ENCODE results near the gene SLC12A4. TPM values are rescaled to one million over a fixed set of nuclear protein-coding genes. Genes with fewer than 3 reads are reported as not detected.
A peak's percentile ranks its signal among the peaks of the same experiment; 100 is the strongest.

The SLC12A4 gene
- total and polyA plus RNA-seq, 4 donors, result 8.0 to 37.3 (median 17.1) TPM

DNA sequence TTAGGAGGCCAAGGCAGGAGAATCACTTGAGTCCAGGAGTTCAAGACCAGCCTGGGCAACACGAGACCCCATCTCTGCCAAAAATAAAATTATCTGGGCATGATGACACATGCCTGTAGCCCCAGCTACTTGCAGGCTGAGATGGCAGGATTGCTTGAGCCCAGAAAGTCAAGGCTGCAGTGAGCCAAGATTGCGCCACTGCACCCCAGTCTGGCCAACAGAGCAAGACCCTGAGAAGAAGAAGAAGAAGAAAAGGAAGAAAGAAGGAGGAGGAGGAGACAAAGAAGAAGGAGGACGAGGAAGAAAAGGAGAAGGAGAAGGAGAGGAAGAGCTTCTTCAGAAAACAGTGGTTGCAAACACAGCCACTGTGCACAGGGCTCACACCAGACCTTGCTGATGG lies 20.2 kb upstream of the SLC12A4 start:
- H3K4me3 ChIP-seq (ENCODE audit: low read depth in 1 of 3, low read length in 3 of 3), result no peak overlapping the region
- H3K9me3 ChIP-seq (ENCODE audit: control insufficient read depth in 4 of 4, low read length in 3 of 4), result no peaks in the 10 kb centered on the region
- no peaks in the 10 kb centered on the region for H3K27me3 ChIP-seq (ENCODE audit: control insufficient read depth in 4 of 4, insufficient read depth in 4 of 4, low read length in 3 of 4)
- 87% methylated on average over 3 of the region's 3 CpGs for WGBS
- peaks cover 2 to 9% (median 6%) of the 10 kb centered on the region in 4 donors for H3K4me1 ChIP-seq (ENCODE audit: control insufficient read depth in 4 of 4, insufficient read depth in 4 of 4, low read length in 3 of 4)
- TF ChIP-seq, protein P1, sequence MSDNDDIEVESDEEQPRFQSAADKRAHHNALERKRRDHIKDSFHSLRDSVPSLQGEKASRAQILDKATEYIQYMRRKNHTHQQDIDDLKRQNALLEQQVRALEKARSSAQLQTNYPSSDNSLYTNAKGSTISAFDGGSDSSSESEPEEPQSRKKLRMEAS (IDR thresholded peaks at IDR 0.05), result no peak
- TF ChIP-seq, protein P2, sequence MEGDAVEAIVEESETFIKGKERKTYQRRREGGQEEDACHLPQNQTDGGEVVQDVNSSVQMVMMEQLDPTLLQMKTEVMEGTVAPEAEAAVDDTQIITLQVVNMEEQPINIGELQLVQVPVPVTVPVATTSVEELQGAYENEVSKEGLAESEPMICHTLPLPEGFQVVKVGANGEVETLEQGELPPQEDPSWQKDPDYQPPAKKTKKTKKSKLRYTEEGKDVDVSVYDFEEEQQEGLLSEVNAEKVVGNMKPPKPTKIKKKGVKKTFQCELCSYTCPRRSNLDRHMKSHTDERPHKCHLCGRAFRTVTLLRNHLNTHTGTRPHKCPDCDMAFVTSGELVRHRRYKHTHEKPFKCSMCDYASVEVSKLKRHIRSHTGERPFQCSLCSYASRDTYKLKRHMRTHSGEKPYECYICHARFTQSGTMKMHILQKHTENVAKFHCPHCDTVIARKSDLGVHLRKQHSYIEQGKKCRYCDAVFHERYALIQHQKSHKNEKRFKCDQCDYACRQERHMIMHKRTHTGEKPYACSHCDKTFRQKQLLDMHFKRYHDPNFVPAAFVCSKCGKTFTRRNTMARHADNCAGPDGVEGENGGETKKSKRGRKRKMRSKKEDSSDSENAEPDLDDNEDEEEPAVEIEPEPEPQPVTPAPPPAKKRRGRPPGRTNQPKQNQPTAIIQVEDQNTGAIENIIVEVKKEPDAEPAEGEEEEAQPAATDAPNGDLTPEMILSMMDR (IDR thresholded peaks at IDR 0.05; ENCODE audit: low read depth, low read length, missing input control), result no peak
- TF ChIP-seq EGR1 (IDR thresholded peaks at IDR 0.05; ENCODE audit: low read depth in 2 of 2) (no peak), FOXA2 (IDR thresholded peaks at IDR 0.05) (no peak), FOXA1 (IDR thresholded peaks at IDR 0.05) (no peak), GABPA (IDR thresholded peaks at IDR 0.05 in 1 of 2, conservative IDR thresholded peaks at IDR 0.05 in 1 of 2) (no peak), HNF4G (IDR thresholded peaks at IDR 0.05) (no peak), RAD21 (IDR thresholded peaks at IDR 0.05) (no peak), SP1 (IDR thresholded peaks at IDR 0.05) (no peak), HNF4A (conservative IDR thresholded peaks at IDR 0.05) (no peak), NR2F2 (IDR thresholded peaks at IDR 0.05) (no peak)
- H3K9ac ChIP-seq (ENCODE audit: low read depth in 1 of 2, low read length in 2 of 2), result no peak overlapping the region
- no peak overlapping the region for H3K27ac ChIP-seq (ENCODE audit: low read depth in 1 of 2, low read length in 2 of 2)
- no peak for DNase-seq (ENCODE audit: low spot score)
- no peaks in the 10 kb centered on the region for H3K36me3 ChIP-seq (ENCODE audit: control insufficient read depth in 4 of 4, insufficient read depth in 3 of 4, low read depth in 1 of 4, low read length in 3 of 4)

DNA sequence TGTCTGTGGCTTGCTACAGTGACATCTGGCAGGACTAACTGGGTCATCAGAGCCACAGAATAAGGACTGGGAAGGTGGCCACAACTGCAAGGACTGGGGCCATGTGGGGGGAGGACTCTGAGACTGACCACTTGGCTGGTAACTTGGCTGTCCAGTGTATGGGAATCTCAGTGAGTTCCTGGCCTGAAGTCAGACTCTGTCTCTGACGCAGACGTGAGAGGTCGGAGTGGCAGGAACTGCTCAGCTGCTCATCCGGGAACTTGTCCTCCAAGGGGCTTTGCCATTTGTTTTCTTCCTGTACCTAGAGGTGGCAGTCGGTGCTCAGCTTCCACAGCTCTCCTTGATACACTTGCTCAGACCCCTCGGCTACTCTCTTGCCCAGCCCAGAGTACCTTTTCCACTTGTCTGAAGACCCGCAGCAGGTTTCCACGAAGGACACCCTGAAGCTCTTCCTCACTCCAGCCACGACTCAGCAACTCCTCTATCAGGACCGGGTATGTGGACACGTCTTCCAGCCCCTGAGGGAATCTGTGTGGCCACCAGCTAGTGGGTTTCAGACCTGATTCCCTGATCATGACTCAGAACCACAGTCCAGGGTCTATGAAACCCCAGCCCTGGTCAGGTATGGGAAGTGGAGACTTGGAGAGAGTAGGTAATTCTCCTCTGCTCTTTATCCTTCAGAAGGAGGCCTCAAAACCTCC lies 19.2 kb upstream of the SLC12A4 start:
- H3K4me1 ChIP-seq (ENCODE audit: control insufficient read depth in 4 of 4, insufficient read depth in 4 of 4, low read length in 3 of 4), result no peaks in the 10 kb centered on the region
- no peak for DNase-seq (ENCODE audit: low spot score)
- H3K36me3 ChIP-seq (ENCODE audit: control insufficient read depth in 4 of 4, insufficient read depth in 3 of 4, low read depth in 1 of 4, low read length in 3 of 4), result no peaks in the 10 kb centered on the region
- no peak overlapping the region for H3K9ac ChIP-seq (ENCODE audit: low read depth in 1 of 2, low read length in 2 of 2)
- peak overlapping the region; percentile 29 to 40 for H3K27ac ChIP-seq (ENCODE audit: low read depth in 1 of 2, low read length in 2 of 2)
- no peak for TF ChIP-seq TAF1 (conservative IDR thresholded peaks at IDR 0.05)
- TF ChIP-seq, protein P3, sequence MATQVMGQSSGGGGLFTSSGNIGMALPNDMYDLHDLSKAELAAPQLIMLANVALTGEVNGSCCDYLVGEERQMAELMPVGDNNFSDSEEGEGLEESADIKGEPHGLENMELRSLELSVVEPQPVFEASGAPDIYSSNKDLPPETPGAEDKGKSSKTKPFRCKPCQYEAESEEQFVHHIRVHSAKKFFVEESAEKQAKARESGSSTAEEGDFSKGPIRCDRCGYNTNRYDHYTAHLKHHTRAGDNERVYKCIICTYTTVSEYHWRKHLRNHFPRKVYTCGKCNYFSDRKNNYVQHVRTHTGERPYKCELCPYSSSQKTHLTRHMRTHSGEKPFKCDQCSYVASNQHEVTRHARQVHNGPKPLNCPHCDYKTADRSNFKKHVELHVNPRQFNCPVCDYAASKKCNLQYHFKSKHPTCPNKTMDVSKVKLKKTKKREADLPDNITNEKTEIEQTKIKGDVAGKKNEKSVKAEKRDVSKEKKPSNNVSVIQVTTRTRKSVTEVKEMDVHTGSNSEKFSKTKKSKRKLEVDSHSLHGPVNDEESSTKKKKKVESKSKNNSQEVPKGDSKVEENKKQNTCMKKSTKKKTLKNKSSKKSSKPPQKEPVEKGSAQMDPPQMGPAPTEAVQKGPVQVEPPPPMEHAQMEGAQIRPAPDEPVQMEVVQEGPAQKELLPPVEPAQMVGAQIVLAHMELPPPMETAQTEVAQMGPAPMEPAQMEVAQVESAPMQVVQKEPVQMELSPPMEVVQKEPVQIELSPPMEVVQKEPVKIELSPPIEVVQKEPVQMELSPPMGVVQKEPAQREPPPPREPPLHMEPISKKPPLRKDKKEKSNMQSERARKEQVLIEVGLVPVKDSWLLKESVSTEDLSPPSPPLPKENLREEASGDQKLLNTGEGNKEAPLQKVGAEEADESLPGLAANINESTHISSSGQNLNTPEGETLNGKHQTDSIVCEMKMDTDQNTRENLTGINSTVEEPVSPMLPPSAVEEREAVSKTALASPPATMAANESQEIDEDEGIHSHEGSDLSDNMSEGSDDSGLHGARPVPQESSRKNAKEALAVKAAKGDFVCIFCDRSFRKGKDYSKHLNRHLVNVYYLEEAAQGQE (IDR thresholded peaks at IDR 0.05), result peak; percentile 67
- TF ChIP-seq HNF4A (conservative IDR thresholded peaks at IDR 0.05), result no peak
- H3K27me3 ChIP-seq (ENCODE audit: control insufficient read depth in 4 of 4, insufficient read depth in 4 of 4, low read length in 3 of 4), result no peaks in the 10 kb centered on the region
- H3K9me3 ChIP-seq (ENCODE audit: control insufficient read depth in 4 of 4, low read length in 3 of 4), result no peaks in the 10 kb centered on the region
- no peak overlapping the region for H3K4me3 ChIP-seq (ENCODE audit: low read depth in 1 of 3, low read length in 3 of 3)
- WGBS, result 76% methylated on average over 11 of the region's 11 CpGs

All from liver (tissue), 9 donors.